GM18502 (cell line): ENCODE data around the gene SERPINA5.
"Not testable (repeated sequence)": the region's sequence is repeated elsewhere in the genome, so short reads cannot be mapped to it uniquely, and the experiment has no call there.

Source experiments
- ATAC-seq: cut with Tn5 transposase; IDR thresholded peaks from one replicate; pipeline ENCODE4 v1.9.1; 2021; ENCODE audit warnings: mild to moderate bottlenecking; ENCODE audit not compliant: unreplicated experiment, poor library complexity

SERPINA5 gene

DNA sequence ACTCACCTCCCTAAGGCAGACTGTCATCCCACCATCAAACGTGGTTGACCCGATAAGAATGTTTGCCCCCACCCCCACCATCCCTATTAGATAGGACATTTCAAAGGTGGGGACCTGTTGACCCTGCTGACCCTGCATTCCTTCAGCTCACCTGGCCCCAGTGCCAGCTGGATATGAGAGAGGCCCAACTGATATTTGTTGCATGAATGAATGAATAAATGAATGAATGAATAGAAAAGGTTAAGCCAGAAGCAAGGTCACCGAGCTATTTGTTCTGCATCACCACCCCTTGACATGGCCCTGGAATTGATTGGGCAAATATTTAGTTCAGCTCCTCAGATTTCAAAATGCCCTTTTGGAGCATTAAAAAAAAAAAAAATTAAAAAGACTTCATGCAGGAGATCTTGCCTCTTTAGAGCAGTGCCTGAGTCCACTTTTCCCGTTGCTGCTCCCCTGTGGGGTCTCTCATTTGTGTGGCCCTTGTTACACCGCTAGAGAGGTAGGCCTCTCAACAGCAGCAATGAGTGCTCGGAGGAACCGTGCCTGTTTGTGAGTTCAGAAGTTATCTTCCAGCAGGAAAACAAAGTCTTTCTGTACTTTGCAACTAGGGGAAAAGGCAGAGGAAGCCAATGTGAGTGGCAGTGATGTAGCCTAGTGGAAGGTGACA is 8.5 kb upstream of the SERPINA5 start:
- no peak for ATAC-seq

- no peak for ATAC-seq
These were observed 7.5 kb upstream of the SERPINA5 start for GRCh38 chr14:94573475-94574277.

DNA sequence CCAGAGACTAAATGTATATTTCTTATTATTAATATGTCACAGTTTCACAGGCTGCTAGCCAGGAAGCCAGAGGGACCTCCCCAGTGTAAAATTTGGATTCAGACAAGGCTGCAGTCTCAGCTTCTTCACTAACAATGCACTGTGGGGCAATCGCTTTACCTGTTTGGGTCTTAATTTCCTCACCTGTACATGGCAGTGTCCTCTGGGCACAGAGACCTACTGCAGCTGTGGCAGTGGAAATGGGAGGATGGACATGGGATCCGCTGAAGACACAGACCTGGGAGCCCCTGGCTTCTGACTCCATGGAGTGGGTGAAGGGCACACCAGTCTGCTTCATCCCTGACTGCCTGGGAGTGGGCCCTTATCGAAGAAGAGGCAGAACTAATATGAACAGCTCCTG is 6.9 kb upstream of the SERPINA5 start:
- ATAC-seq, result no peak

GRCh38 chr14:94575730-94576585 is 5.3 kb upstream of the SERPINA5 start:
- ATAC-seq, result no peak

- not testable (repeated sequence) for ATAC-seq
These were observed 3.8 kb upstream of the SERPINA5 start for GRCh38 chr14:94577472-94577871.

- no peak for ATAC-seq
These were observed 2.5 kb upstream of the SERPINA5 start for GRCh38 chr14:94578712-94579111.

DNA sequence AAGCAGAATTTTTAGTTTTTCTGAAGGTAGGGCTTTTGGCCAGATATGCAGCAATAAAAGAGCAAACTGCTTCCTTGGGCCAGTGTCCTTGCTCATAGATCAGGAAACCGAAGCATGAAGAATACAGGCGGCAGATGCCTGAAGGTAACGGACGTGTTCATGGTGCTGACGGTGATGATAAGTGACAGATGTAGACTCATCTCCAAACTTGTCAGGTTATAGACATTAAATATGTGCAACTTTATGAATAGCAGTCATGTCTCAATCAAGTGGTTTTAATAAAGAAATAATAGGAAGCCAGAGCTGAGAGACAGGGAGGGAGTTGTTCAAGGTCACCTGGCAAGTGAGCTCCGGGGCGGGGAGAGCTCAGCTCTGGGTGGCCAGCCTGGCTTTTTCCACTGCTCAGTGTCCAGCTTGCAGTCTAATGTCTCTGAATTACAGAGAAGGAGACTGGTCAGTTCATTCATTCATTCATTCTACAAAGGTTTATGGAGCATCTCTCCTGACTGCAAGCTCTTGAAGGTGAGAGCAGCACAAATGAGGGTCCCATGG is 1.0 kb downstream of the SERPINA5 start:
- no peak for ATAC-seq

GRCh38 chr14:94582851-94583250 is 1.6 kb downstream of the SERPINA5 start:
- ATAC-seq, result no peak

DNA sequence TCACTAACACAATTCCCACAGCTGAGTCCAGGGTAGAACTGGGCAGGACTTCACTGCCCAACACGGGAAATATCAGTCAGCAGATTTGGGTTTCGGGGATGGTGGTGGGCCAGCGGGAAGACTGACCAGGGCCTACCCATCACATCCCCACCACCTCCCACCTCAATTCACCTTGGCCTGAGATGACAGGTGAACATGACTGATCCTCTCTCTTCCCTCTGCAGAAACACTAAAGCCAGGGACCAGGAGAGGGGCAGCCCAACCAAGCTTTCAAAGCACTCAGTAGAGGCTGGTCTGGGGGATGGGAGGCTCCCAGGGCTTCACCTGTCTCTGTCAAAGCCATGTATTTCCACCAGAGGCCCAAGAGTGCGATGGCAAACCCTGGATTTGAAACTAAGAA is 2.3 kb downstream of the SERPINA5 start:
- ATAC-seq, result no peak

DNA sequence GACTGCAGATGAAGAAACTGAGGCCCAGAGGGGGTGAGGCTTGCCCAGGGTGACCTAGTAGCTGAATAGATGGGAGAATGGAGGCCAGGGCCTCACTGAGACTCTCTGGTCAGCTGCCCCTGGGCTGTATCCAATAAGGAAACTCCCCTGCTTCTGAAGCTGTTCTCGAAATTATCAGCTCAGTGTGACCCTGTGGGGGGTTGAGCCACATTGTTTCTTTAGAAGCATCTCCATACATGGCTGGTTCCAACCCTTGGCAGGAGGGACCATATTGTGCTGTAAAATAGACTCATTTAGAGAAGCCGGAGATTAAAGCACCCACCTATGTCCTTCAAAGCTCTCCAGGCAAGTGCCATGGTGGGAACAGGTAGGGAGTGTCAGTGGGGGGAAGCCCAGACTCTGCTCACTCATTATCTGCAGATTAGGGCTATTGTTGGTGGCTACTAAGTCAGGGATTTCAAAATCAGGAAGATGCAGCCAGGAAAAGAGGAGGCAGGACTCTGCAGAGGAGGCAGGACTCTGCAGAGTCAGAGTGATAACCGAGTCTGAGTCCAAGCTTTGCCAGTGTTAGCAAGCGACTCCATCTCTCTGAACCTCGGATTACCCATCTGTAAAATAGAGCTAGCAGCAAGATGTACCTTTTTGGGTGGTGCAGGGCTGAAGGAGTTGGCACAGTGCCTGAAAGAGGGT is 3.5 kb downstream of the SERPINA5 start:
- no peak for ATAC-seq

GRCh38 chr14:94586635-94587034 is 5.4 kb downstream of the SERPINA5 start:
- ATAC-seq, result no peak

DNA sequence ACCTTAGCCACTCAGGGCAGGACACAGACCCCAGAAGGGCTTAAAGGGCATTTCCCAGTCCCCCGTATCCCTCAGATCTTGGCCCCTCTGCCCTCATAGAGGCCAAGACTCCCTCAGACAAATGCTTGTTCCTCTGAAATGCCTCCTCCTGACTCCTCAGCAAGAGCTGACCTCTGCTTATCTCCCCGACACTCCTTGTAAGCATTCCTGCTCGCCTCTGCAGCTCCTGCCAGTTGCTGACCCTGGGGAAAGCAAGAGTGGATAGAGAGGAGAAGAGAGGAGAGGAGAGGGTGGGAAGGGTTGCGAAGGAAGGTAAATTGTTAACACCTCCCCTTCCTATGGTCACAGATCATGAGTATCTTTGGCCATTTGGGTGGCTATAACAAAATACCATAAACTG is 7.1 kb downstream of the SERPINA5 start:
- ATAC-seq, result no peak

GRCh38 chr14:94591073-94591472 is 9.8 kb downstream of the SERPINA5 start:
- ATAC-seq, result no peak

DNA sequence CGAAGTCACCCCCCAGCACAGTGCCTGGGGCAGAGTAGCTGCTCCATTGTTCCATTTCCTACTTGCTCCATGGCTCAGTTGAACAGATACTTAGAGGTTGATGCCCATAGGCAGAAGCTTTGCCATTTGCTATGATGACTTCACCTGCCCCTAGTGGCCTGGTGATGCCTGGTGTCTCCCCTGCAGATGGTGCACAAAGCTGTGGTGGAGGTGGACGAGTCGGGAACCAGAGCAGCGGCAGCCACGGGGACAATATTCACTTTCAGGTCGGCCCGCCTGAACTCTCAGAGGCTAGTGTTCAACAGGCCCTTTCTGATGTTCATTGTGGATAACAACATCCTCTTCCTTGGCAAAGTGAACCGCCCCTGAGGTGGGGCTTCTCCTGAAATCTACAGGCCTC is 10.6 kb downstream of the SERPINA5 start:
- ATAC-seq, result no peak

GRCh38 chr14:94592457-94592856 is 11.2 kb downstream of the SERPINA5 start:
- ATAC-seq, result no peak

- no peak for ATAC-seq
These were observed 12.1 kb downstream of the SERPINA5 start for GRCh38 chr14:94593376-94593748.

DNA sequence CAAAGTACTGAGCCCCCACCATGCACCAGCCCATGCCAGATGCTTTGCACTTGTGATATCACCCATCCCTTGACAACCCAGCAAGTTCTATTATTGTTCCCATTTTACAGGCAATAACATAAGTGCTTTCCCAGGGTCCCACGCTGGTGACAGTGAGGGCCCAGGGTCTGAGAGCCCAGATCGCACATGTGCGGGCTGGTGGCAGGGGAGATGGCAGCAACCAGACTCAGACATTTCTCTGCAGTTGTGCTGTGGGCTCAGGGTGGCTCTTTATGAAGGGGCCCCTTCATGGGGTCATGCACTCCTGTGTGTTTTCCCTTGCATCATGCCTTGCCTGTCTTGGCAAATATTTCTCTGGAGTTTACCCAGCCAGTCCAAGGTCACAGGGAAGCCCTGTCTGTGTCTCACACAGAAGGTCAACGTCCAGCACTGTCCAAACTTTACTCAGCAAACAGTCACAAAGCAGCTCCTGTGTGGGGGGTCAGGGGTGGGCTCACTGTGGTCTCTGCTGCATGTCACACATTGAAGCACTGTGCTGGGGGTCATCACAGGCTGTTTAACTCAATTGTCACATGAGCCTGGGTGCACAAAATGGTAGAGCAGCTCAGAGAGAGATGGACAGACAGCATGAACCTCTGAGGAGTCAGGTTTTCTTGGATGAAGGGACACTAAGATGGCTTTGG is 12.7 kb downstream of the SERPINA5 start:
- no peak for ATAC-seq

GRCh38 chr14:94594441-94594840 is 13.2 kb downstream of the SERPINA5 start:
- no peak for ATAC-seq

GRCh38 chr14:94595912-94596311 is 14.7 kb downstream of the SERPINA5 start:
- ATAC-seq, result no peak

GRCh38 chr14:94596361-94596760 is 15.1 kb downstream of the SERPINA5 start:
- no peak for ATAC-seq
